Ovary (tissue), 9 donors: ENCODE measurements around the gene OXGR1. TPM values are rescaled to one million over a fixed set of nuclear protein-coding genes. Genes with fewer than 3 reads are reported as not detected.
A peak's percentile ranks its signal among the peaks of the same experiment; 100 is the strongest.

Experiments used
- DNase-seq, 5 donors: peaks; one replicate each; pipeline ENCODE4 v3.0.0-alpha.2; 2019 to 2020
- H3K27ac ChIP-seq, 2 donors: fragments of 200-600 bp; one replicate each; pipeline versions ENCODE4 v1.5.1 to v1.8.0; 2019 to 2022
- H3K27me3 ChIP-seq: fragments of 200-600 bp; one replicate; pipeline ENCODE4 v1.8.0; 2022
- H3K36me3 ChIP-seq: fragments of 200-600 bp; sonication (generic); one replicate; pipeline ENCODE4 v1.5.1; 2019
- H3K4me1 ChIP-seq: one replicate; pipeline ENCODE4 v1.8.1; 2013; ENCODE audit warnings: mild to moderate bottlenecking, moderate library complexity; ENCODE audit not compliant: insufficient read depth
- H3K4me3 ChIP-seq: fragments of 200-600 bp; sonication (generic); one replicate; pipeline ENCODE4 v1.5.1; 2017
- H3K9me3 ChIP-seq, 2 donors: fragments of 200-600 bp in 1 of 2; sonication (generic) in 1 of 2; one replicate each; pipeline versions ENCODE4 v1.5.1 to v1.8.1; 2013 to 2019; ENCODE audit warnings: mild to moderate bottlenecking in 1 of 2, moderate library complexity in 1 of 2
- EP300 ChIP-seq: sonication (generic); formaldehyde crosslinking; IDR thresholded peaks from one replicate; pipeline ENCODE4 v1.6.1; 2017; ENCODE audit warnings: antibody characterized with exemption
- POLR2A ChIP-seq: fragments of 450-650 bp; IDR thresholded peaks from one replicate; pipeline ENCODE4 v1.6.1; 2017; ENCODE audit warnings: antibody characterized with exemption, mild to moderate bottlenecking, moderate library complexity
- WGBS, 3 donors: extraction: QIAGEN DNeasy Blood & Tissue Kit in 1 of 3; methylation state at CpG; one replicate each; pipeline versions ENCODE4 v1.1.5 to v1.1.7; 2013 to 2017; 5-methylcytosine and 5-hydroxymethylcytosine counted together
- intact Hi-C, 4 donors: fragments of 100-400 bp; cut with DNase I; formaldehyde crosslinking; loops; one replicate each; pipeline versions ENCODE4 v1.11.0 to v1.15.1; 2022 to 2023
- polyA plus RNA-seq, 2 donors: library from polyadenylated mRNA; stranded (reverse); fragments of 200-250 nt in 1 of 2; fragments of 350-450 nt in 1 of 2; fragmentation: Illumina TruSeq in 1 of 2; extraction: RNeasy Lipid Tissue Mini Kit (QIAGEN cat#74804) in 1 of 2; gene quantifications; one replicate each; pipeline ENCODE4 v1.2.3, GENCODE V29; 2013 to 2014
- total RNA-seq, 7 donors: library from RNA; depleted of rRNA in 2 of 7; stranded (reverse); fragments of >200 nt in 2 of 7; fragmentation: NEBNext Ultra II Directional in 3 of 7; extraction: Animal tissue kit (Norgen Biotek cat#: 25700) in 3 of 7; gene quantifications; one replicate each; pipeline versions ENCODE4 v1.1.0 to v1.2.4, GENCODE V29; 2016 to 2023
- TF ChIP-seq, protein P1 (sequence below), 3 donors: fragments of 450-650 bp in 2 of 3; fragments of 200-600 bp in 1 of 3; IDR thresholded peaks; one replicate each; pipeline versions ENCODE4 v1.5.1 to v1.8.0; 2016 to 2022; ENCODE audit warnings: antibody characterized with exemption in 3 of 3, mild to moderate bottlenecking in 1 of 3
- donor health status: DM: no; HTN: no; CAD: no; lungs with moderate emphysema.
- donor health status: DM: no; HTN: no; CAD: no.
- donor health status: Bipolar disorder and iron deficiency.
- donor health status: DM: yes; HTN: yes; CAD: no.
- donor health status: DM: no; HTN: no; CAD: no.
- donor health status: DM: yes; HTN: yes; CAD: no.

OXGR1 gene
- total and polyA plus RNA-seq, 9 donors = 0.04 to 0.72 (median 0.39) TPM; not detected in 3

DNA sequence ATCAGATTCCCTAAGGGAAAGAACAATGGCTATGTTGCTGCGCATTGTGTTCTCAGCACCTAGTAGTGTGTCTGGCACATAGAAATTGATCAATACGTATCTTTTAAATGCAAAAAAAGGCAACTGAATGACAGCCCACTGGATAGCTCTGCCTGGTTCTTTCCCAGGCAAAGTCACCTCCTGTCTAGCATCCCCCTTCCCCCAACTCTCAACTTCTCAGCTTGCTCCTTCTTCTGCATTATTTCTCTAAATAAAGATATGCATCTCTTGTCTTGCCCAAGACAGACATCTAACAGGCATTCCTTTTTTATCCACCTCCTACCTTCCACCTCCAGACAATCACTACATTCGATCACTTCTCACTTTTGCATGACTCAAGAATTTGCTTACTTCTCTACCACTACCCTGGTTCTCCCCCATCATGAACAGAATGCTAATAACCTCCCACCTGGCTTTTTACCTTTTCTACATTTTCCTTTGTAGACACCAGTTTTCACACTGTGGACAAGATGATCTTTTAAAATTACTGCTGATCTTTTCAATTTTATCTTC, 26.5 kb upstream of the OXGR1 start:
- no peak overlapping the region for H3K27ac ChIP-seq
- H3K27me3 ChIP-seq = no peaks in the 10 kb centered on the region
- intact Hi-C loops = no loop called here
- H3K36me3 ChIP-seq = no peaks in the 10 kb centered on the region
- no peak for DNase-seq
- H3K4me3 ChIP-seq = no peak overlapping the region
- H3K4me1 ChIP-seq = no peaks in the 10 kb centered on the region
- H3K9me3 ChIP-seq = no peaks in the 10 kb centered on the region
- TF ChIP-seq EP300 (no peak), POLR2A (no peak)
- TF ChIP-seq, protein P1, sequence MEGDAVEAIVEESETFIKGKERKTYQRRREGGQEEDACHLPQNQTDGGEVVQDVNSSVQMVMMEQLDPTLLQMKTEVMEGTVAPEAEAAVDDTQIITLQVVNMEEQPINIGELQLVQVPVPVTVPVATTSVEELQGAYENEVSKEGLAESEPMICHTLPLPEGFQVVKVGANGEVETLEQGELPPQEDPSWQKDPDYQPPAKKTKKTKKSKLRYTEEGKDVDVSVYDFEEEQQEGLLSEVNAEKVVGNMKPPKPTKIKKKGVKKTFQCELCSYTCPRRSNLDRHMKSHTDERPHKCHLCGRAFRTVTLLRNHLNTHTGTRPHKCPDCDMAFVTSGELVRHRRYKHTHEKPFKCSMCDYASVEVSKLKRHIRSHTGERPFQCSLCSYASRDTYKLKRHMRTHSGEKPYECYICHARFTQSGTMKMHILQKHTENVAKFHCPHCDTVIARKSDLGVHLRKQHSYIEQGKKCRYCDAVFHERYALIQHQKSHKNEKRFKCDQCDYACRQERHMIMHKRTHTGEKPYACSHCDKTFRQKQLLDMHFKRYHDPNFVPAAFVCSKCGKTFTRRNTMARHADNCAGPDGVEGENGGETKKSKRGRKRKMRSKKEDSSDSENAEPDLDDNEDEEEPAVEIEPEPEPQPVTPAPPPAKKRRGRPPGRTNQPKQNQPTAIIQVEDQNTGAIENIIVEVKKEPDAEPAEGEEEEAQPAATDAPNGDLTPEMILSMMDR (IDR thresholded peaks at IDR 0.05) = no peak
- 84 to 89% (median 85%) methylated on average over 3 of the region's 3 CpGs for WGBS, 3 donors

DNA sequence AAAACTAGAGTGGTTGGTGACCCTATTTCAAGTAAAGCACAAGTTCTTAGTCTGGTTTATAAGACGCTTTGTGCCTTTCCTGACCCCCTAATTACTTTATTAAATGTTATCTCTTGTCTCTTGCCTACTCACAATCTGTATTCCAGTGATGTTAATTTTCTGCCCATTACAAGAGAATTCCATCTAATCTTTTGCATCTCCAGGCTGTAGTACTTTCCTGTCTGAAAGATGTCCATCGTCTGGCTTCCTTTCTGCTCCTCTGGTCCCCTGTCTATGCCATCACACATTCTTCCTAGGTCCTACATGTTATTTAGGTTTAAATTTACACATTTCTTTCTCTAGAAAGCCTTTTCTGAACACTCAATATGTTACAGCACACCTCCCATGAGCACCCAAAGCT, 25.9 kb upstream of the OXGR1 start:
- 72 to 88% (median 88%) methylated on average over 2 of the region's 2 CpGs for WGBS, 3 donors
- Histone ChIP-seq H3K4me1 (no peaks in the 10 kb centered on the region), H3K9me3 (no peaks in the 10 kb centered on the region), H3K4me3 (no peak overlapping the region), H3K36me3 (no peaks in the 10 kb centered on the region), H3K27ac (no peak overlapping the region), H3K27me3 (no peaks in the 10 kb centered on the region)
- intact Hi-C loops = no loop called here
- TF ChIP-seq EP300 = no peak
- no peak for TF ChIP-seq POLR2A
- TF ChIP-seq, protein P1 (IDR thresholded peaks at IDR 0.05) = no peak
- no peak for DNase-seq

DNA sequence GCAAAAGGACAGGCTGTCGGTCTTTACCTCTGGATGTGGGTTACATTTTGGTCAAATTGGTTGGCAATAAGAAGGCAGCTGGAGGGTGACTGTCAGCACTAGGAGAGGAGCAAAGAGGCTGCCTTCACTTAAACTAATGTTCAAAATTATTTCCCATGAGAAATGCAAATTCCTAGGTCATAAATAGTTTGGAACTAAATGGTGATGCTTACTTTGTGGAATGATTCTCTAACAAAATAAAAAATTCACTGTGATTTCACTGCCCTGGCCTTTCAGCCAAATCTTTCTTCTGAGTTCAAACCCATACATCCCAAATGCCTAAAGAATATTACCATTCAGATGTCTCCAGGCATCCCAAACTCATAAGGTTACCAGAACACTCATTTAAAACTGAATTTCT, 25.0 kb upstream of the OXGR1 start:
- H3K27ac ChIP-seq = no peak overlapping the region
- 75 to 84% (median 79%) methylated on average over 1 of the region's 1 CpG for WGBS, 3 donors
- no peak overlapping the region for H3K4me3 ChIP-seq
- H3K36me3 ChIP-seq = no peaks in the 10 kb centered on the region
- DNase-seq = no peak
- TF ChIP-seq EP300 = no peak
- no peak for TF ChIP-seq POLR2A
- TF ChIP-seq, protein P1 (IDR thresholded peaks at IDR 0.05) = no peak
- no peaks in the 10 kb centered on the region for H3K4me1 ChIP-seq
- no peaks in the 10 kb centered on the region for H3K9me3 ChIP-seq
- no peaks in the 10 kb centered on the region for H3K27me3 ChIP-seq
- intact Hi-C loops = no loop called here

DNA sequence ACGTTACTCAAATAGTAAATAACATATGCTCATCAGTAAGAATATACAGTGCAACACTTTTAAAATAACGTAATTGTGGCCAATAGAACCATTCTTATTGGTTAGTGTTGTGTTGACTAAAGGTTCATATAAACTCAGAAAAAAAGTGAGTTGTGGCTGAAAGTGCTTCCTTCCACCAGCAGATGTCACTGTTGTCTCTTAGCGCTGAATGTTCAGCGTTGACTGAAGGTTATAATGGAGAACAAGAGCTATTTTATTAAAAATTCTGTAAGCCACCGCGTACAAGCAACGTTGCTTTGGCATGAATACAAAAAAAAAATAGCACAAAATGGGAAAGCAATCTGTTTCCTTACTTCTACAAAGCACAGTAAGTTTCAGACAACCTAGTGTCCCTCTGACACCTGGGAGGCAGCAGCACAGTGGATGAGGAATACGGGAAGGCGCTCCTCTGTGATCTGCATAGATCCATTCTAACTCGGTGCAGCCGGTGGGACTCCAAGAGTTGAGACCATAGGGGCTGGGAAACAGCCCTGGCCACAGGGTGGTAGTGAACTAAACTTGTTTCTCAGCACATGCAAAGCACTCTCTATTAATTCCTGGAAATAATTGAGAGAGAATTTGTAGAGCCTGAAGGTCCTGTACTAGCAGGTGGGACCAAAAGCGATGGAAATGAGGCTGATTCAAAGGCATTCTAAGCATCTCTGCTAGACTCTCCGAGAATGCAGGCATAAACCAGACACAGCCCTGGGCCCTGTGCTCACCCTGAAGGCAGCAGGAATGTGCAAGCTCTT, 23.9 kb upstream of the OXGR1 start:
- Histone ChIP-seq H3K36me3 (no peaks in the 10 kb centered on the region), H3K27me3 (no peaks in the 10 kb centered on the region), H3K27ac (no peak overlapping the region), H3K9me3 (no peaks in the 10 kb centered on the region), H3K4me3 (no peak overlapping the region), H3K4me1 (no peaks in the 10 kb centered on the region)
- WGBS, 3 donors = 12 to 14% (median 13%) methylated on average over 13 of the region's 13 CpGs
- peak in 3 of 5 donors; percentile 8 to 50 (median 26) for DNase-seq
- intact Hi-C loops = no loop called here
- TF ChIP-seq, protein P1 (IDR thresholded peaks at IDR 0.05) = peak; percentile 45 to 70 (median 64)
- TF ChIP-seq POLR2A (no peak), EP300 (no peak)
